HG03025 (cell line): Measurements from ENCODE around the gene ANKRD13B.
A peak's percentile ranks its signal among the peaks of the same experiment; 100 is the strongest.
"Not testable (repeated sequence)": the region's sequence is repeated elsewhere in the genome, so short reads cannot be mapped to it uniquely, and the experiment has no call there.

Source experiments
- ATAC-seq: cut with Tn5 transposase; IDR thresholded peaks from one replicate; pipeline ENCODE4 v1.9.1; 2021; ENCODE audit warnings: mild to moderate bottlenecking, moderate library complexity; ENCODE audit not compliant: unreplicated experiment, low FRiP score

The ANKRD13B gene

GRCh38 chr17:29592850-29593551, at the start of gene ANKRD13B:
Gene ANKRD13B (plus strand): TSS chr17:29593132. CDS start chr17:29593622, 490 bp downstream.
- no peak for ATAC-seq

GRCh38 chr17:29544066-29544465, 48.9 kb upstream of the ANKRD13B start:
- ATAC-seq = no peak

- ATAC-seq = no peak
These were observed 46.8 kb upstream of the ANKRD13B start for GRCh38 chr17:29546085-29546484.

GRCh38 chr17:29546830-29547229, 46.1 kb upstream of the ANKRD13B start:
- ATAC-seq = no peak

GRCh38 chr17:29549177-29549923, 43.6 kb upstream of the ANKRD13B start:
- ATAC-seq = no peak

- ATAC-seq = no peak
These were observed 37.1 kb upstream of the ANKRD13B start for GRCh38 chr17:29555840-29556239.

- no peak for ATAC-seq
These were observed 35.7 kb upstream of the ANKRD13B start for GRCh38 chr17:29557085-29557738.

- ATAC-seq = no peak
These were observed 35.2 kb upstream of the ANKRD13B start for GRCh38 chr17:29557739-29558116.

GRCh38 chr17:29558139-29558538, 34.8 kb upstream of the ANKRD13B start:
- ATAC-seq = not testable (repeated sequence)

GRCh38 chr17:29559640-29560039, 33.3 kb upstream of the ANKRD13B start:
- ATAC-seq = no peak

GRCh38 chr17:29560316-29560715, 32.6 kb upstream of the ANKRD13B start:
- no peak for ATAC-seq

GRCh38 chr17:29561554-29562517, 31.1 kb upstream of the ANKRD13B start:
- no peak for ATAC-seq

- ATAC-seq = no peak
These were observed 30.3 kb upstream of the ANKRD13B start for GRCh38 chr17:29562615-29563014.

GRCh38 chr17:29563816-29564215, 29.1 kb upstream of the ANKRD13B start:
- ATAC-seq = no peak

GRCh38 chr17:29565643-29566472, 27.1 kb upstream of the ANKRD13B start:
- no peak for ATAC-seq

GRCh38 chr17:29566473-29567303, 26.2 kb upstream of the ANKRD13B start, which contains the start of gene ABHD15:
Gene ABHD15 (minus strand): TSS chr17:29567037. CDS start chr17:29566966, 71 bp downstream.
- no peak for ATAC-seq

- ATAC-seq = no peak
These were observed 25.7 kb upstream of the ANKRD13B start for GRCh38 chr17:29567304-29567553.

- ATAC-seq = peak; percentile 31
These were observed 25.2 kb upstream of the ANKRD13B start for GRCh38 chr17:29567554-29568330.
